Thoracic aorta (tissue), 2 donors: ENCODE measurements around the gene JMJD4. TPM values are rescaled to one million over a fixed set of nuclear protein-coding genes. Genes with fewer than 3 reads are reported as not detected.

ENCODE experiments used
- ATAC-seq: fragments of 150-250 bp; one replicate; pipeline ENCODE4 v1.8.0; 2017; ENCODE audit warnings: low read depth; ENCODE audit not compliant: insufficient number of reproducible peaks, low FRiP score
- DNase-seq: peaks from one replicate; pipeline ENCODE4 v3.0.0-alpha.2; 2020; ENCODE audit warnings: low spot score
- H3K27ac ChIP-seq, 2 donors: fragments of 200-600 bp; sonication (generic); 1 replicate in 1 of 2; 2 replicates in 1 of 2; pipeline ENCODE4 v1.5.1; 2016; ENCODE audit warnings: mild to moderate bottlenecking in 2 of 2, moderate library complexity in 2 of 2
- H3K27me3 ChIP-seq: fragments of 200-600 bp; sonication (generic); replicated peaks from 2 replicates; pipeline ENCODE4 v1.6.0; 2016; ENCODE audit warnings: mild to moderate bottlenecking; ENCODE audit not compliant: insufficient read depth
- H3K36me3 ChIP-seq: fragments of 200-600 bp; sonication (generic); one replicate; pipeline ENCODE4 v1.5.1; 2016
- H3K4me1 ChIP-seq, 2 donors: fragments of 200-600 bp; sonication (generic); 1 replicate in 1 of 2; 2 replicates in 1 of 2; pipeline versions ENCODE4 v1.5.1 to v1.6.0; 2016; ENCODE audit warnings: low read depth in 2 of 2, mild to moderate bottlenecking in 1 of 2; ENCODE audit not compliant: control insufficient read depth in 1 of 2
- H3K4me3 ChIP-seq: fragments of 200-600 bp; sonication (generic); 2 replicates; pipeline ENCODE4 v1.5.1; 2016; ENCODE audit warnings: mild to moderate bottlenecking
- H3K9me3 ChIP-seq: fragments of 200-600 bp; sonication (generic); 2 replicates; pipeline ENCODE4 v1.5.1; 2016
- CTCF ChIP-seq: fragments of 200-600 bp; sonication (generic); IDR thresholded peaks from one replicate; pipeline ENCODE4 v1.5.1; 2019; ENCODE audit warnings: antibody characterized with exemption
- total RNA-seq, 2 donors: library from RNA; depleted of rRNA; stranded (reverse); fragments of >200 nt; gene quantifications; one replicate each; pipeline versions ENCODE4 v1.1.0 to v1.2.3, GENCODE V29; 2016

JMJD4 gene
- total RNA-seq, 2 donors from 2014 or later: 19.4 to 24.2 TPM

DNA sequence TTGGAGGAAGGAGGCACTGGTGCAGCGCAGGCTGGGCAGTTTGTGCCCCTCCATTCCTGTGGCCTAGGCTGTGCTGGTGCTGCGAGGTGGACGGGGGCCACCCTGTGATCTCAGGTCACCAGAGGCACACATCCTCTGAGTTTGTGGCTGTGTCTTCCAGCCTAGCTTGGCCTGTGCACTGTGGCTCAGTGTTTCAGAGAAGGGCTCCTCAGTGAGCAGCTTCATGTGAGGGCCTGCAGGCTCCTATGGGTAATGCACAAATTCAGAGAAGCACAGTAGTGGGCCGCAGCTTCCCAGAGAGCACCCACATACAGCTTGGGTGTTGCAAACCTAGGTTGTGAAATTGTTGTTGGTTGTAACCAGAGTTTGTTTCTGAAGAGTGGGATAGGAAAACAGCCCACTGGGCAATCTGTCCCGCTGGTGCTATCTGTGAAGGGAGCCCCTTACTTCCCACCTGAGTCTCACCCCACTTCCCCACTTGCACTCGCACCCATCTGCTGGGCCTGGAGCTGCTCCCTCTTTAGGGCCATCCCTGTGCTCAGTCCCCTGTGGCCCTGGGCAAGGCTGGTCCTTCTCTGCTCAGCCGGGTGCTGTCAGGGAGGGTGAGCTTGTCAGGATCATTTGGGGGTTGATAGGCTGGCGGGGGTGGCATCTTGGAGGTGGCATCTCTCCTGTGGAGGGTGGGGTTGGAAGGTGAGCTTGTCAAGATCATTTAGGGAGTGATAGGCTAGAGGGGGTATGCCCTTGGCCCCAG lies 30.3 kb upstream of the JMJD4 start:
- Histone ChIP-seq H3K36me3 (peaks cover 19% of the 10 kb centered on the region), H3K27me3 (no peaks in the 10 kb centered on the region), H3K27ac (no peak overlapping the region), H3K4me3 (no peak overlapping the region), H3K9me3 (no peaks in the 10 kb centered on the region), H3K4me1 (peaks cover 4 to 11% of the 10 kb centered on the region in 2 donors)
- ATAC-seq (no peak), DNase-seq (no peak)
- no peak for TF ChIP-seq CTCF

DNA sequence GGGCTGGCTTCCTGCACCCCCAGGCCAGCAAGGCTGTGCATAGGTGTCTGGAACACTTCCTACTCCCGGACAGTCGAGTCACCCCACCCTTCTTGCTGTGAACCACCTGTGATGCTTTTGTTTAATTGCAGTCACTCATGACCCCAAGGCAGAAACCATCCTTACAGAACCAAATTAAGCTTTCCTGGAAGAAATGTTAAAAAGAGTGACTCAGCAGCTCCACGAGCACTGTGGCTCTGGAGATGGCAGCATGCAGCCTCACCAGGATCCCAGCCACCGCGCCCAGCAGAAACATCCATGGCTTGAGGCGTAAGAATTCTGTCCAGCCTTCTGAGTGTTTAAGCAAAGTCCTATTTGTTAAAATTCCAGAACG lies 28.9 kb upstream of the JMJD4 start:
- Histone ChIP-seq H3K27ac (no peak overlapping the region), H3K9me3 (no peaks in the 10 kb centered on the region), H3K36me3 (peaks cover 19% of the 10 kb centered on the region), H3K4me1 (peaks cover 4 to 11% of the 10 kb centered on the region in 2 donors), H3K27me3 (no peaks in the 10 kb centered on the region), H3K4me3 (no peak overlapping the region)
- ATAC-seq: no peak
- DNase-seq: no peak
- TF ChIP-seq CTCF: no peak

GRCh38 chr1:227763246-227764018 lies 28.3 kb upstream of the JMJD4 start:
- H3K4me1 ChIP-seq: peaks cover 4 to 11% of the 10 kb centered on the region in 2 donors
- no peaks in the 10 kb centered on the region for H3K27me3 ChIP-seq
- TF ChIP-seq CTCF: no peak
- no peak overlapping the region for H3K4me3 ChIP-seq
- ATAC-seq (no peak), DNase-seq (no peak)
- no peak overlapping the region for H3K27ac ChIP-seq
- peaks cover 14% of the 10 kb centered on the region for H3K36me3 ChIP-seq
- H3K9me3 ChIP-seq: no peaks in the 10 kb centered on the region

DNA sequence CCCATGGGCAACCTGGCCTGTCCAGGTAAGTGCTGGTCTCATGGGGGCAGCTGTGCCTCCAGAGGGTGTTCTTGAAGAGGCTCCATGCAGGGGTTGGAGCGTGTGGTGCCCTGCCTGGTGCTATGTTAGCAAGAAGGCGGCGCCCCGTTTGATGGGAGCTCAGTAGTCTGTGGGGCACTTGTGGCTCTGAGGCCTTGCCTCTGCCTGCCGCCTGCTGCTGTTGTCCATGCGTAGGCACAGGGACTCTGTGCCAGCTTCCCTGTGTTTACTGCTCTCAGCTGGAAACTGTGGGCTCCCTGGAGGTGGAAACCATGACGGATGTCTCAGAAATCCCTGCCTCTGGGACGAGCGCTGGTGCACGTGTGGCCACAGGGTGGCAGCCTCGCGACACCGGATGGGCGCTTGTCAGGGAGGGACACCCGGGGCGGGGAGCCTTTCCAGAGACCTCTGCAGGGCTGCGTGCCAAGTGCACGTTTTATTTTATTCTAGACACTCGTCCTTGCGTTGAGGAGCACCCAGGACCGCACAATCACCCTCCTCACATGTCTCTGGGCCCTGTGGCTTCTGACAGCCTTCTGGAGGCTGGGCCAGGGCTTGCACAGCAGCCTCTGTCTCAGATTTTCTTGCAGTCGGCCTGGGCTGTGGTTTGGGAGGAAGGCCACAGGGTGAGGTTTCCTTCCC lies 27.3 kb upstream of the JMJD4 start:
- ATAC-seq (peak; percentile 25), DNase-seq (peak; percentile 25)
- peaks cover 8% of the 10 kb centered on the region for H3K36me3 ChIP-seq
- H3K9me3 ChIP-seq: no peaks in the 10 kb centered on the region
- H3K27me3 ChIP-seq: no peaks in the 10 kb centered on the region
- H3K27ac ChIP-seq: no peak overlapping the region
- H3K4me1 ChIP-seq: peaks cover 4 to 11% of the 10 kb centered on the region in 2 donors
- peak; percentile 75 for TF ChIP-seq CTCF
- H3K4me3 ChIP-seq: no peak overlapping the region
